Astrocyte of the cerebellum (primary cell): ENCODE measurements around the gene CACUL1.

Experiments
- DNase-seq: peaks from one replicate; pipeline ENCODE4 v3.0.0-alpha.2; 2011; ENCODE audit warnings: low read depth
- H3K4me3 ChIP-seq: 2 replicates; pipeline ENCODE4 v1.5.1; 2011; ENCODE audit warnings: mild to moderate bottlenecking, low read depth, low read length, moderate library complexity
- in situ Hi-C: cut with HindIII; loops from 2 replicates; pipeline ENCODE4 v1.10.0; 2017; ENCODE audit warnings: low sequenced_read_pairs
- TF ChIP-seq, protein P1 (sequence below): IDR thresholded peaks from 2 replicates; pipeline ENCODE4 v1.5.1; 2012; ENCODE audit warnings: low read length, low read depth, moderate library complexity, mild to moderate bottlenecking; ENCODE audit errors: missing control alignments

CACUL1 gene

DNA sequence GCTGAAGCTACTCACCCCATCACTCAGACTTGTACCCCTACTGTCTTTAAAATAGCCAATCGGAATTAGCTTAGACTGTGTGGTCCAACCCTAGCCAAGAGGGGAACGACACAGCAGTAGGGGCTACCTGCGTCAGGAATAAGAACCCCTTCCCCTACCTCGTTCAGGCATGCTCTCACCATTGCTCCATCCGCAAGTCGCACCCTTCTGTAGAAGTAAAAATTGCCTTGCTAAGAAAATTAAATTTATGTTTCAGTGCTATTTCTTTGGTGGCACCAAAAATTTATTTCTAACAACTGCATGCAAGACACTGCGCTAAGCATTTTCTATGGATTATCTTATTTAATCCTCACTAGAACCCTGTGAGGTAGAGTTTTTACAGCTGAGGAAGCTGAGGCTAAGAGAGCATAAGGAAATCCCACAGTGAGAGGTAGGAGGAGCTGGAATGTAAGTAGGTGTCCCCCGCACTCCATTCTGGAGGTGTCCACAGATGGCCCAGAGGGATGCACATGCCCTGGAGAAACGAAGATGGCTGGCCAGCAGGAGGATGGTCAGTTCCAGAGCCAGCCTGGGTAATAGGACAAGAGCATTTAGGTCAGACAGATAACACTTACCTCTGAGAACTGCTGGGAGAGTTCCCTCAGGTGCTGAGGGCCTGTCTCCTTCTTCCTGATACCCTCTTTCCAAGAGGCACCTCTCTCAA, 15.3 kb upstream of the CACUL1 start:
- DNase-seq, result no peak
- TF ChIP-seq, protein P1, sequence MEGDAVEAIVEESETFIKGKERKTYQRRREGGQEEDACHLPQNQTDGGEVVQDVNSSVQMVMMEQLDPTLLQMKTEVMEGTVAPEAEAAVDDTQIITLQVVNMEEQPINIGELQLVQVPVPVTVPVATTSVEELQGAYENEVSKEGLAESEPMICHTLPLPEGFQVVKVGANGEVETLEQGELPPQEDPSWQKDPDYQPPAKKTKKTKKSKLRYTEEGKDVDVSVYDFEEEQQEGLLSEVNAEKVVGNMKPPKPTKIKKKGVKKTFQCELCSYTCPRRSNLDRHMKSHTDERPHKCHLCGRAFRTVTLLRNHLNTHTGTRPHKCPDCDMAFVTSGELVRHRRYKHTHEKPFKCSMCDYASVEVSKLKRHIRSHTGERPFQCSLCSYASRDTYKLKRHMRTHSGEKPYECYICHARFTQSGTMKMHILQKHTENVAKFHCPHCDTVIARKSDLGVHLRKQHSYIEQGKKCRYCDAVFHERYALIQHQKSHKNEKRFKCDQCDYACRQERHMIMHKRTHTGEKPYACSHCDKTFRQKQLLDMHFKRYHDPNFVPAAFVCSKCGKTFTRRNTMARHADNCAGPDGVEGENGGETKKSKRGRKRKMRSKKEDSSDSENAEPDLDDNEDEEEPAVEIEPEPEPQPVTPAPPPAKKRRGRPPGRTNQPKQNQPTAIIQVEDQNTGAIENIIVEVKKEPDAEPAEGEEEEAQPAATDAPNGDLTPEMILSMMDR, result no peak
- no peak overlapping the region for H3K4me3 ChIP-seq
- in situ Hi-C loops, result no loop called here

DNA sequence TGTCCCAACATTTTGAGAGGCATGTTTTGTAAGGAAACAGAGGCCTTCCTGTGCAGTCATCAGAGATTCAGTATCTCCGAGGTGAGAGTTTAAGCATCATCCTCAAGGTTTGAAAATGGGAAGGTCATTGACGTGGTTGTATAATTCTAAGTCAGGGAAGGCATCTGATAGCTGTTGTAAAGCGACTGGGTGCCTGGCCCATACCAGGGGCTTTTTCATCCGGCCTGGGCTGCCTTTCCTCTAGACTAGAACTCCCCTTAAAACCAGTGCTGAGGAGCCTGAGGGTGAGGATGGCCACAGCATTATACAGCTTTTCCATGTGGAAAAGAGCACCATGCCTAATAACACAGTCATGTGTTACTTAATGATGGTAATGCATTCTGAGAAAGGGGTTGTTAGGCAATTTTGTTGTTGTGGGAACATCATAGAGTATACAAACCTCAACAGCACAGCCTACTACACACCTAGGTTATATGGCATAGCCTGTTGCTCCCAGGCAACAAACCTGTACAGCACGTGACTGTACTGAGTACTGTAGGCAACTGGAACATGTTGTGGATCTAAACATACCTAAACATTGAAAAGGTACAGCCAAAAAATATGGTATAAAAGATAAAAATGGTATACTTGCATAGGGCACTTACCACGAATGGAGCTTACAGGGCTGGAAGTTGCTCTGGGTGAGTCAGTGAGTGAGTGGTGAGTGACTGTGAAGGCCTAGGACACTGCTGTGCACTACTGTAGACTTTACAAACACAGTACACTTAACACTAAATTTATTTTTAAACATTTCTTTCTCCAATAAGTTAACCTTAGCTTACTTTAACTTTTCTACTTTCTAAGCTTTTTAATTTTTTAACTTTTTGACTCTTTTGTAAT, 13.5 kb upstream of the CACUL1 start:
- in situ Hi-C loops, result no loop called here
- TF ChIP-seq, protein P1, result no peak

DNA sequence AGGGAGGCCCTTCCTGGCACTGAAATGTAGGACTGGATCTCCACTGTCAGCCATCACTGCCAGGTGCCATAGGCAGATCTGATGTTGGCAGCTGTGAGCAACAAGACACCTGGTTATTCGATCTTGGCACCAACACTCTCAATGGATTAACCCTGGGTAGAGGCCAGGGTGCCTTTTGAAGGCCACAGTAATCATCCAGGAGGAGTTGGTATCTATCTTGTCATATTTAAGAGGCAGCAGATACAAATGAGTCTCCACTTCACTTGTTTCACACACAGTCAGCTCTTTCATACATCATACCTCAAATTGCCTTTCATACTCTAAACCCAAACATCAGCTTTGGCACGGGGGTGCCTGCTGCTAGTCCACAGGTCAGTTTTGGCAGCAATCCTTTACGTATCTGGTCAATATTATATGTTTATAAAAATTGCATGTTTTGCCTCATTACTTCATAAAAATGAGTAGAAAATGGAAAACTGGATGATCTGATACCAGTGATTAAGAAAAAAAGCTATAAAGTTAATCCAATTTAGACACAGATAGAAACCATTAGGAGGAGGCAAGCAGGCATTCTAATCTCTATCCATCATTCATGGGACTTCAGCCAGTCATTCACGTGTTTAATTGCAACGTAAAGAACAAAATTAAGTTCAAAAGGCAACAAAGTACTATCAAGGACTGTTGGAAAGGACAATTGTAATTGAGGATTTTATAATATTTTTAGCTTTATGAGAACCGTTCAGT, 12.7 kb upstream of the CACUL1 start:
- no peak for DNase-seq
- H3K4me3 ChIP-seq, result no peak overlapping the region
- TF ChIP-seq, protein P1, result no peak
- in situ Hi-C loops, result no loop called here

More for the DNA sequence above, 13.5 kb upstream of the CACUL1 start:
- DNase-seq, result no peak
- H3K4me3 ChIP-seq, result no peak overlapping the region

DNA sequence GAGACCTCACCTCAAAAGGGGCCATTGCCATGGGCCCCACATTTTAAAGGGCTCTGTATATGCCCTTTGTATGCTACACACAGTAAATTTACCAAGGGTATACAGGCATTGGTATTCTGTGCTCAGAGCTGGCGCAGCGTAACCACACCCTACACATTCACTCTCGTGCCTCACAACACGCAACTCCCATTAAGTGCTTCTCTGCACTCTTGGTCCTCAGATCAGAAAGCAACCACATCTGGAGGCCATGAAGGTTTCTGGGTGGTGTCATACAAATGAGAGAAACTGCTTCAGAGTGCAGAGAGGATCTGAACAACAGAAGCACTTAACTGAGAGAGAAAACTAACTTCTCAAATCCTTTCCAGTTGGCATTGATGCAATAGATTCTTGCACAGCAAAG, 9.4 kb upstream of the CACUL1 start:
- H3K4me3 ChIP-seq, result no peak overlapping the region
- TF ChIP-seq, protein P1, result no peak
- no peak for DNase-seq
- in situ Hi-C loops, result no loop called here

DNA sequence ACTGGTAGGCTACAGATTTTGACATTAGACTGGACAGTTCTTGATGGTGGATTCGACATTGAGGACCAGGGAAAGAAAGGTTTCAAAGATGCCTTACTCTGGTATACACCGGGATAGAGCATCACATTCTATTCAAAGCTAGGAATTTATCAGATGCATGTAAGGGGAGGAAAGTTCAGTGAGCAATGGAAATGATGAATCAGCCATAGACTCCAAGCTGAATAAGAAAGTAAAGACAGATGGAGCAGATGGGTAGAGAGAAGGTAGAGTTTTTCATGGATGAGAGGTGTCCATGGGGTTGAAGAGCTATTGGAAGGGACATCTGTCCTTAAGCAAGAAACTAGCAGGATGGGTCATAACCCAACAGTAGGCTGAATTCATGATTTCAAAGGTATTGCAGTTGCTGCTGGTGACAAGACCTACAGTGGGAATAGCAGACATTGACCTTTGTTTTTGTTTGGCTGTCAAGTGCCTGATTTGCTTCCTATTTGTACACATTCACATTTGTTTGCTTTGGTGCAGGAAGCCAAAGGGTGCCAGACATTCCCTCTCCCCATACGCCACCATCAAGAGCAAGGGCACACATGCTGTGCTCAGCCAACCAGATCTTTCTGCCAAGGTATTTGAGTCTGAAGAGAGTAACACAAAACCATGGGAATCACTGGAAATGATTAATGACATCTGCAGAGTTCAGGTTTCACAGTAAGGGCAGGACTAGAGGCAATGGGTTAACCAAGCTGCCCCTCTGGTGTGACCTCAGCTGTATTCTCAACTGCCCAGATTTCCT, 8.6 kb upstream of the CACUL1 start:
- in situ Hi-C loops, result no loop called here
- TF ChIP-seq, protein P1, result no peak
- H3K4me3 ChIP-seq, result no peak overlapping the region
- DNase-seq, result no peak

DNA sequence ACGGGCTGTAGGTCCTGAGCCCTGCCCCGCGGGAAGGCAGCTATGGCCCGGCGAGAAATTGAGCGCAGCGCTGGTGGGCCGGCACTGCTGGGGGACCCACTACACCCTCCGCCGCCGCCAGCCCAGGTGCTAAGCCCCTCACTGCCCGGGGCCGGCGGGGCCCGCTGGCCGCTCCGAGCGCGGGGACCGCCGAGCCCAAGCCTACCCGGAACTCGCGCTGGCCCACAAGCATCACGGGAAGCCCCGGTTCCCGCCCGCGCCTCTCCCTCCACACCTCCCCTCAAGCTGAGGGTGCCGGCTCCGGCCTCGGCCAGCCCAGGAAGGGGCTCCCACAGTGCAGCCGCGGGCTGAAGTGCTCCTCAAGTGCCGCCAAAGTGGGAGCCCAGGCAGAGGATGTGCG, 5.5 kb upstream of the CACUL1 start:
- no peak for DNase-seq
- no peak overlapping the region for H3K4me3 ChIP-seq
- in situ Hi-C loops, result no loop called here
- TF ChIP-seq, protein P1, result no peak
